GM19025 (cell line): ENCODE results near the gene PKN1.

ENCODE experiments used
- ATAC-seq: cut with Tn5 transposase; IDR thresholded peaks from one replicate; pipeline ENCODE4 v1.9.1; 2021; ENCODE audit warnings: mild to moderate bottlenecking, low read depth, moderate library complexity; ENCODE audit not compliant: unreplicated experiment

PKN1 gene

DNA sequence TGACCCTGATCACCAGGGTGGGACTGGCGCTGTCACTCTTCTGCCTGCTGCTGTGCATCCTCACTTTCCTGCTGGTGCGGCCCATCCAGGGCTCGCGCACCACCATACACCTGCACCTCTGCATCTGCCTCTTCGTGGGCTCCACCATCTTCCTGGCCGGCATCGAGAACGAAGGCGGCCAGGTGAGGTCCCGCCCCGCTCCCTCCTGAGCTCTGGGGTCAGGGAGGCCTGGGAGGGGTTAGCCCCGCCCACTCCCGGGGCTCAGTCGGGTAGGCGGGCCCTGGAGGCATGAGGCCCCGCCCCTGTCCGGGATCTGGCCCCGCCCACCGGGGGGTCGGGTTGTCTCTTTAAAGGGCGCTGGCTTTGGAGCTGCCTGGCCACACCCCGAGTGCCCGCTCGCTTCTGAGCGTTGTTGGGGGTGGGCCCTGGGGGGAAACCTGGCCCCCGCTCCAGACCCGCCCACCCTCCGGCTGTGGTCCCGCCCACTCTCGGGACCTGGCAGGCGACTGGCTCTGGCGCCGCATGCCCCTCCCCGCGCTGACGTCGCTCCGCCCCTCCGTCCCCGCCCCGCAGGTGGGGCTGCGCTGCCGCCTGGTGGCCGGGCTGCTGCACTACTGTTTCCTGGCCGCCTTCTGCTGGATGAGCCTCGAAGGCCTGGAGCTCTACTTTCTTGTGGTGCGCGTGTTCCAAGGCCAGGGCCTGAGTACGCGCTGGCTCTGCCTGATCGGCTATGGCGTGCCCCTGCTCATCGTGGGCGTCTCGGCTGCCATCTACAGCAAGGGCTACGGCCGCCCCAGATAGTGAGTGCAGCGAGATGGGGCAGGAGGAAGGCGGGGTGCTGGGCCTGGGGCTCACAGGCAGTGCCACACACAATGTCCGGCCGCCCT, 27.1 kb upstream of the PKN1 start:
- peak; percentile 67 for ATAC-seq

DNA sequence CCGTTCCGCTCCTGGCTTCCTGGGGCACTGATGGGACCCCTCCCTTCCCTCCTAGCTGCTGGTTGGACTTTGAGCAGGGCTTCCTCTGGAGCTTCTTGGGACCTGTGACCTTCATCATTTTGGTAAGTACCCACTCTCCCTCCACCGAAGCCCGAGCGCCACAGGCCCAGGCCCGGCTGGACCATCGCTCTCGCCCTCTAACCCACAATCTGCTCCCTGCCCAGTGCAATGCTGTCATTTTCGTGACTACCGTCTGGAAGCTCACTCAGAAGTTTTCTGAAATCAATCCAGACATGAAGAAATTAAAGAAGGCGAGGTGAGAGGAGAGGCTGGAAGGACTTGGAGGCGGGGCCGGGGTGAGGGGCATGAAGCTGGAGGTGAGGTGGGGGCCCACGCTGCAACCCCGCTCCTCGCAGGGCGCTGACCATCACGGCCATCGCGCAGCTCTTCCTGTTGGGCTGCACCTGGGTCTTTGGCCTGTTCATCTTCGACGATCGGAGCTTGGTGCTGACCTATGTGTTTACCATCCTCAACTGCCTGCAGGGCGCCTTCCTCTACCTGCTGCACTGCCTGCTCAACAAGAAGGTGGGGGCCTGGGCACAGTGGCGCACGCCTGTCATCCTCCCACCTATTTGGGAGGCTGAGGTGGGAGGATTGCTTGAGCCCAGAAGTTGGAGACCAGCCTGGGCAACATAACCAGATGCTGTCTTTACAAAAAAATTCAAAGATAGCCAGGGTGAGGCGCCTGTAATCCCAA, 26.3 kb upstream of the PKN1 start:
- ATAC-seq, result no peak

GRCh38 chr19:14407605-14408484, 25.3 kb upstream of the PKN1 start:
- no peak for ATAC-seq

DNA sequence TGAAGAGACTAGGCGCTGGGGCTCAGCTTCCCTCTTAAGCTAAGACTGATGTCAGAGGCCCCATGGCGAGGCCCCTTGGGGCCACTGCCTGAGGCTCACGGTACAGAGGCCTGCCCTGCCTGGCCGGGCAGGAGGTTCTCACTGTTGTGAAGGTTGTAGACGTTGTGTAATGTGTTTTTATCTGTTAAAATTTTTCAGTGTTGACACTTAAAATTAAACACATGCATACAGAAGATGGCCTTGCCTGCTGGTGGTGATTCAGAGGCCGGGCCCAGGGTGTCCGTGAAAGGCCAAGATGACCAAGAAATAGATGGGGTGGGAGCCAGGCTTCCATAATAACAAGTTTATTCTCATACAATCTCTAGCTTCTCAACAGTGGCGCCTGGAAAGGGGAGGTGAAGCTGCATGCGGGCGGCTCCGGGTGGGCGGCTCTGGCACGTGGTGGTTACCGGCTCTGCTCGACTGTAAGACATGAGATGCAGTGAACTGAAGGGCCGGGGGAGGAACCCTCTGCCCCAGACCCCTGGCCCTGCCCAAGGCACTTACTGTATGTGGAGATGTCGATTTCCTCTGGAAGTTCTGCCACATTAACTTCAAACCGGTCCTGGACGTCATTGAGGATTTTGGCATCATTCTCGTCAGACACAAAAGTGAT, 24.5 kb upstream of the PKN1 start:
- no peak for ATAC-seq

- no peak for ATAC-seq
Observed at GRCh38 chr19:14409146-14410023, 23.7 kb upstream of the PKN1 start.

- ATAC-seq, result no peak
Observed at GRCh38 chr19:14410091-14411051, 22.7 kb upstream of the PKN1 start.

- ATAC-seq, result no peak
Observed at GRCh38 chr19:14411161-14411937, 21.8 kb upstream of the PKN1 start.

GRCh38 chr19:14411938-14412245, 21.2 kb upstream of the PKN1 start:
- no peak for ATAC-seq

- no peak for ATAC-seq
Observed at GRCh38 chr19:14412324-14412995, 20.6 kb upstream of the PKN1 start.

DNA sequence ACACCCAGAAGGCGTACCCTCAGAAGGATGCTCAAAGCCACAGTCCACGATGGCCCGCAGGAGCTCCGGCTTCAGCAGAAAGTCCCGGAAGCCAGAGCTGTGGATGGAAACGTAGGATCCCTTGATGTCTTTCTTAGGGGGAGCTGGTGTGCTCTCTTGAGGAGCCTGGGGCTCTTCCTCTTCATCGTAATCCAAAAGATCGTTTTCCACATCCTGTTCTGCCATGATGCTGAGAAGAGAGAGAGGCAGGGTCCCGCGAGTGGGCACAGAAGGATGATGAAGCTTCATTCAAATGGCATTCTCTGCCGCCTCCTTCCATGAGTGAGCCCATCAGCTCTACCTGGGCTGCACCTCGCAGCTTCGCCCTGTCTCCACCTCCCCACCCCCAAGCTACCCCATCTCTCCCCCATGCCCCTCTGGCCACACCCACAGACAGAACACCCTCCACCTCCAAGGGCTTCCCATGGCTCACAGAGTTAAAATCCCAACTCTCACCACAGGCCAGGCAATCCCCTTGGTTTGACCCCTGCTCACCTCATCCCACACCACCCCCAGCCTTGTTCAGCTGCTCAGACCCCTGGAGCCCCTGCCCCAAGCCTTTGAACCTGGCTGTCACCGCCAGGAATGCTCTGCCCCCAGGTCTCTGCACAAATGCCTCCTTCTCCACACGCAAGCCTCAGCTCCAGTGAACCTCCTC, 20.0 kb upstream of the PKN1 start:
- ATAC-seq, result no peak

GRCh38 chr19:14413693-14414181, 19.4 kb upstream of the PKN1 start:
- no peak for ATAC-seq

DNA sequence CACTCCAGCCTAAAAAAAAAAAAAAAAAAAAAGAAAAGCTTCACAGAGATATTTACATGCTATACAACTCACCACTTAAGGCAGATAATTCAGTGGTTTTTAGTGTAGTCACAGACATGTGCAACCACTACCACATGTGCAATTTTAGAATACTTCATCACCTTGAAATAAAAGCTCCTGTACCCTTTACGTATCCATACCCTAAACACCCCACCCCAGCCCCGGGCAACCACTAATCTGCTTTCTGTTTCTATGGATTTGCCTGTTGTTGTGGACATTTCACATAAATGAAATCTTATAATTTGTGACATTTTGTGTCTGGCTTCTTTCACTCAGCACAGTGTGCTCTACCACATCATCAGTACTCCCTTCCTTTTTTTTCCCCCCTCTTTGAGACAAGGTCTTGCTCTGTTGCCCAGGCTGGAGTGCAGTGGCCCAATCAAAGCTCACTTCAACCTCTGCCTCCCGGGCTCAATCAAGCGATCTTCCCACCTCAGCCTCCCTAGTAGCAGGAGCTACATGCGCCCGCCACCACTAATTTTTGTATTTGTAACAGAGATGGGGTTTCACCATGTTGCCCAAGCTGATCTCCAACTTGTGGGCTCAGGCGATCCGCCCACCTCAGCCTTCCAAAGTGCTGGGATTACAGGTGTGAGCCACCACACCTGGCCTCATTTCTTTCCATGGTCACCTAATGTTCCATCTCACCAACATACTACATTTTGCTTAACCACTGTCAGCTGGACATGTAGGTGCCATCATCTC, 18.0 kb upstream of the PKN1 start:
- ATAC-seq, result no peak

- no peak for ATAC-seq
Observed at GRCh38 chr19:14416817-14417231, 16.3 kb upstream of the PKN1 start.

- peak; percentile 29 for ATAC-seq
Observed at GRCh38 chr19:14418856-14419105, 14.3 kb upstream of the PKN1 start.

- peak; percentile 87 for ATAC-seq
Observed at GRCh38 chr19:14419106-14419813, 13.8 kb upstream of the PKN1 start, which contains the start of gene DDX39A. Gene DDX39A, minus strand, starts transcription at chr19:14419341. Its CDS starts 6,121 bp downstream, at chr19:14413220.
